ENCODE data around the gene TFF1.
"Not testable (repeated sequence)": the region's sequence is repeated elsewhere in the genome, so short reads cannot be mapped to it uniquely, and the experiment has no call there.

Gene TFF1

DNA sequence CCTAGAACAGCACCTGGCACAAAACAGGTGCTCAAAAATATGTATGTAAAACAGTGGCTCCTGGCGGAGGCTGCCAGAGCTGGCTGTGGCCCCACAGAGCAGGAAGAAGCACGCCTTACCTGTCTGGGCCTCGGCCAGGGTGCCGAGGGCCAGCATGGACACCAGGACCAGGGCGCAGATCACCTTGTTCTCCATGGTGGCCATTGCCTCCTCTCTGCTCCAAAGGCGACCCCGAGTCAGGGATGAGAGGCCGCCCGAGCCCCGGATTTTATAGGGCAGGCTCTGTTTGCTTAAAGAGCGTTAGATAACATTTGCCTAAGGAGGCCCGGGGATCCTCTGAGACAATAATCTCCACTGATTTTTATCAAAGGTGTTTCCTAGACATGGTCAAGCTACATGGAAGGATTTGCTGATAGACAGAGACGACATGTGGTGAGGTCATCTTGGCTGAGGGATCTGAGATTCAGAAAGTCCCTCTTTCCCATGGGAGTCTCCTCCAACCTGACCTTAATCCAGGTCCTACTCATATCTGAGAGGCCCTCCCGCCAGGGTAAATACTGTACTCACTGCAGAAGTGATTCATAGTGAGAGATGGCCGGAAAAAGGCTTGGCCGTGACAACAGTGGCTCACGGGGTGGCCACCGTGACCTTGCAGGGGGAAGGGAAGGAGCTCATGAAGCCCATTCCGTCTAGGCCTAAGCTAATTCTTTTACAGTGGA lies at the start of gene TFF1:
TFF1 (minus strand) TSS at position 244 of the 719 bp plus-strand sequence; CDS start at position 204, 40 bp downstream.
- DNase-seq, result no peak

GRCh38 chr21:42414928-42415769 lies 48.8 kb upstream of the TFF1 start:
- no peak for DNase-seq

- no peak for DNase-seq
These were observed 48.2 kb upstream of the TFF1 start for GRCh38 chr21:42414553-42414927.

DNA sequence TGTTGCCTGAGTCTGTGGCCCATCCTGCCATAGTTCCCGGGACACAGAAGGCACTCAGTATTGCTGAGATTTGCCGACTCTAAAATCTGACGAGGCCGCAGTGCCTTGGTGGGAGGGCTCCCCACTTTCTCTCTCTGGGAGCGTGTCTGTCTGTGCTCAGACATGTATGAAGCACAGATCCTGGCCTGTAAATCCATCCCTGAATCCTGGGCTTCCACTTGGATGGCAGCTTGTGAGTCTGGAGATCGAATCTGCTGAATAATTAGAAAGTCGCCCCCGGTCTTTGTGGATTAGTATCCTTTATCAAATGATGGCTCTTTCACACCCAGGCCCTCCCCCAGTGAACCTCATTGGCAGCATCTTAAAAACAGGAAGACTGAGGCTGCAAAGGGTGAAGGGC lies 47.7 kb upstream of the TFF1 start:
- DNase-seq, result no peak

GRCh38 chr21:42413500-42413899 lies 47.2 kb upstream of the TFF1 start:
- DNase-seq, result no peak

GRCh38 chr21:42413093-42413492 lies 46.8 kb upstream of the TFF1 start:
- no peak for DNase-seq

GRCh38 chr21:42412636-42412933 lies 46.2 kb upstream of the TFF1 start:
- DNase-seq, result no peak

DNA sequence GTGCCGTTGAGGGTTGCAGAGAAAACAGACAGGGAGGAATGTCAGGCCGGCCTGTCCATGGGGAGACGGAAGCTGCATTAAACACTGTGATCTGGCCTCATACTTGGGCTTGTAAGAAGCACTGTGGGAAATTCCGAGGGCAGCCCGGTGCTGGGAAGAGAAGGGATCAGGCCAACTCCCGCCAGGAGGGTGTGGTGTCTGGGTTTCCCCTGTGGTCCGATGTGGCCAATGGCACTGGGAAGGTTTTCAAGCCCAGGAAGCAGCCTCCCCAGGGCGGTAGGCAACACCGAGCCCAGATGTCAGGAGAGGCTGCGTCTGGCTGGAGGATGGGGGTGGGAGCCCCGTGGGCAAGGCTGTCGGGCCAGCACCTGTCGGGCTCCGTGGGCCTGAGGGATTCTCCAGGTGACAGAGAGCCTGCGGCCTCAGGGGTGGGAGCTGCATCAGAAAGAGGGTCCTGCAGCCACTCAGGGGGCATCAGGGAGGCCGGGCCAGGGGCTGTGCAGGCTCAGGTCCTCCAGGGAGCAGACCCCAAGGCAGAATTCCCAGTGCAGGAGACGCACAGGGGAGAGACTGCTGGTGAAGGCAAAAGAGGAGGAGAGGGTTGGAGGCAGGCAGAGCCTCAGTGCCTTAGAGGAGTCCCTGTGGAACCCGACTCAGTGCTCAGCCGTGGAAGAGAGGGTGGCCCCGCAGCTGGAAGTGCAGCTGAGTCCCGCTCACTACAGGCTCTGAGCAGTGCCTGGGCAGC lies 45.7 kb upstream of the TFF1 start:
- DNase-seq, result no peak

DNA sequence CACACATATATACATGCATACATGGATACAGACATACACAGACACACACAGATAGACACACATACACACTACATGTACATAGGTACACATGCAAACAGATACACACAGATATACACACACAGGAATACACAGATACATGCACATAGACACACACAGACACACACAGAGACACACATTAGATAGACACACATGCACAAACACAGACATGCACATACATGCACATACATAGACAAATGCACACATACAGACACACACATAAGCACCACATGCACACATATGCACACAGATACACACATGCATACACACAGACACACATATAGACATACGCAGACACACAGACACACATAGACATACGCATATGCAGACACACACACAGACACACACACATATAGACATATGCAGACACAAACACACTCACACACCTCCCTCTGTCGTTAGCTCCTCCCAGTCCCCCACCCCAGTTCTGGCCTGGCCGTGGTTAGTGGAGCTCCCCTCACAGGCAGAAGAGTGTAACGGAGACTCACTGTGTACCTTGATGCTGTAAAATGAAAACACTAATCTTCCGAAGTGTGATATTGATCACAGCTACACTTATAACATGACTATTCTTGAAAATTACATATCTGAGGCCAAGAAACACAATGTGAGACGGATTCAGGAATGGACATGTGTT lies 45.0 kb upstream of the TFF1 start:
- DNase-seq, result no peak

- no peak for DNase-seq
These were observed 43.0 kb upstream of the TFF1 start for GRCh38 chr21:42409366-42409765.

DNA sequence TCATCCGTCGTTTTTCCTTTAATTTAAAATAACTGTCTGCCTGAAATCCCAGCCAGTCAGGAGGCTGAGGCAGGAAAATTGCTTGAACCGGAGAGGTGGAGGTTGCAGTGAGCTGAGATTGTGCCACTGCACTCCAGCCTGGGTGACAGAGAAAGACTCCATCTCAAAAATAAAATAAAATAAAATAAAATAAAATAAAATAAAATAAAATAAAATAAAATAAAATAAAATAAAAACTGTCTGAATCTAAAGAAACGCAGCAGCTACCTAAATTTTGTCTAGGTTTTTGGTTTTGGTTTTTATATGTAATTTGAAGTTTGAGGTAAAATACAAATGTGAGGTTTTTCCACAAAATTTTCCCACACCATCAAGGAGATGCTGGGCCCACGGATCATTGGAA lies 42.4 kb upstream of the TFF1 start:
- DNase-seq, result not testable (repeated sequence)

DNA sequence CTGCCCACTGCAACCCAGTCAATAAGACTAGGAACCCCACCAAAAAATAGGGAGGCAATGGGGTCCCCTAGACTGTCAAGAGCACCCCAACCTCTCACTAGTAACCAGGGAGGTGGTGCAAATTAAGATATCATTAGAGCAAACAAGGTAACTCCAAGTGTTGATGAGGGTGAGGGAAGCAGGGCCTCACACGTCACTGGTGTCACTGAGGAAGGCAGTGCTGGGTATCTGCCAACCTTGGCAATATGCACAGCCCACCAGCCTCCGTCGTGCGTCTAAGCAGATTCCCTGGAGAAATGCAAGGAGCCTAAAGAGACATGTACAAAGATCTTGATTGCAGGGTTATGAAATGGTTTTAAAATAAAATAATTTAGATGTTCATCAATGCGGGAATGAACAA lies 41.1 kb upstream of the TFF1 start:
- DNase-seq, result no peak

- no peak for DNase-seq
These were observed 40.5 kb upstream of the TFF1 start for GRCh38 chr21:42406866-42407265.

DNA sequence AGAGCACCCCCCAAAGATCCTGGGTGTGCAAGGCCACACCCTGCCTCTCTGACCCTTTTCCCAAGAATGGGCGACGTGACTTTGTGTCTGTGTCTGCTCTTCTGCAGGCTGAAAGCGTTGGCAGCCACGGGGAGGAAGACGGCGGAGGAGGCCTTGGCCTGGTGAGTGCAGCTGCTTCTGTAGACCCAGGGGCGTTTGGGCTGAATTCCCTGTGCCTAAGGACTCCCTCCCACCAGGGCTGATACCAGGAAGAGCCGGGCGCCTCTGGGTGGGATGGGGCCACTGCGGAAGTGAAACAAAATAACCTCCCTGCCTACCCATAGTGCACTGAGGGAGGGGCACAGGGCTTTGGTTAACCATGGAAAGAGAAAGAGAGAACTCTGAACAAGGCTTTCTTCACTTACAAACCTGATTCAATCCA lies 39.9 kb upstream of the TFF1 start:
- no peak for DNase-seq

DNA sequence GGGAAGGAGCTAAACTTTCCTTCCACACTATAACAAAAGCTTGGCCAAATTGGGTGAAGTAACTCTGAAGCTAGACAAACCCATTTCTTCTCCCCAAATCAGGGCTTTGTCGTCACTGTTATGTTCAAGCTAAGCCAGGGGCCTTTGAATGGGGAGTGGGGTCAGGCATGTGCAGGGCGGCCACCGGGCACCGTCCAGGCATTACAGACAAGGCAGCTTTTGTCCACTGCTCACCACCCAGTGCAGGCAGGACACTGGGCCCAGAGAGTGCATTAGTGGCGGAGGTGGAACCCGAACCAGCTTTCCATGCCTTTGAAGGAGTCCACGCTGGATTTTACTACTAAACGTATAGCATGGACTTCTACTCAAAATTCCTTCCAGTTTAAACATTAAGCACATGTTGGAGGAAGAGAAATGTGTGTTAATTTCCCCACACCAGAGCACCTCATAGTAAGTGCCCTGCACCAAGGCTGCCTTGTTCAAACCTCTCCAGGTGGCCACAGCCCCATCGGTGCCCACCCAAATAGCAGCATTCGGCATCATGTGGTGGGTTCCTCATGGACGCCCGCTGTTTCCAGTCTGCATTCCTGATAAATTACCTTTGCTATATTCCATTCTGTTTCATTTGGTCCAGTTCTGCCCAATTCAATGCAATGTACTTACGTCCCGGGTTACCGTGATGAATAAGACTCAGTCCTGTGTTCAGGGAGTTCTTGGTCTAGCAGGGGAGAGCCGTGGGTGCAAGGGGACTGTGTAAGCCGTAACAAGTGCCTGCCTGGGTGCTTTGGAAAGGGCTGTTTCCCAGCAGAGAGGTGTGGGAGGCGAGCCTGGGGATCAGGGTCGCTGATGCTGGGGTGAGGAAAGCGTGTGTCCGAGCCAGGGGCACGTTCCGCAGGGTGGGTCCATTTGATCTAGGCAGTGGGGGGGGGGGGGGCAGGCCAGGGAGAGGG lies 39.0 kb upstream of the TFF1 start:
- DNase-seq, result no peak

DNA sequence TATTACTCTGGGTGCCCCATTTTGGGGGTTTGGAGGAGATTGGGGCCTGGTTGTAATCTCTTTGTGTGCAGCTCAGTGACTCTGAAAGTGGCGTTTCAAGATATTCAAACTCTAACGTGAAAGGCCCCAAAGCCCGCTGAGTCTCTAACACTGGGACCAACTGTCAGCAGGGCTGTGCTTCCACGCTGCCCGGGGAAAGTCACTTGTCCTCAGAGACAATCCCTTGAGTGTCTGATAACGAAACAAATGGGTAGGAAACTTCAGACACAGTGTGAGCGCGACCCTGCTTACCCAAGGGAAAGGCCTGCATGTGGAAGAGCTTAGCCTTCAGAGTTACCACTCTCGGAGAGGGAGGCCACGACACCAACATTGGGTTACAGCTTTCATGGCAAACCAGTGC lies 38.2 kb upstream of the TFF1 start:
- no peak for DNase-seq

DNA sequence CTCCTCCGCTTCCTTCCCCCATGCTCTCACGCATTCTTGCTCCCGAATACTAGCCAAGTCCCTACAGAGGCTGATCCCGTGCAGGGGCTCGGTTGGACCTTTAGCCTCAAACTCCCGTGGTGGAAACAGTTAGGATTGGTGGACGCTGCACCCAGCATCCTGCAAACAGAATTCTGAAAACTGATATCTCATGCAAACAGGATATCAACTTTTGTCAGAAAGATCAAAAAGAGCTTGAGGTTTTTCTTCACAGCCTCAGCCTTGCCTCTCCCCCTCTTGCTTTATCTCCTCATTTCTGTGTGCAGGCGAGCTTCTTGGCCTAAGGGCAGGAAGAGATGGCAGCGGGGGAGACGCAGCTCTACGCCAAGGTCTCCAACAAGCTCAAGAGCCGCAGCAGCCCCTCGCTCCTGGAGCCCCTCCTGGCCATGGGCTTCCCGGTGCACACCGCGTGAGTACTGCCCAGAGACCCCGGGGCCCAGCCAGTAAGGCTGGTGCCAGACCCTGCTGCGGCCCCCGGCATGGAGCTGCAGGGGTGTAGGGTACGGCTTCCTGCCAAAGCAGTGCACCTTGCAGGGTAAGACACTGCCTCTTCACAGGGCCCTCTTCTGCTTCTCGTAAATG lies 37.4 kb upstream of the TFF1 start, which contains the start of gene UBASH3A:
UBASH3A (plus strand) TSS at position 292 of the 621 bp plus-strand sequence; CDS start at position 336, 44 bp downstream.
- DNase-seq, result no peak

- DNase-seq, result no peak
These were observed 35.5 kb upstream of the TFF1 start for GRCh38 chr21:42401820-42402251.

DNA sequence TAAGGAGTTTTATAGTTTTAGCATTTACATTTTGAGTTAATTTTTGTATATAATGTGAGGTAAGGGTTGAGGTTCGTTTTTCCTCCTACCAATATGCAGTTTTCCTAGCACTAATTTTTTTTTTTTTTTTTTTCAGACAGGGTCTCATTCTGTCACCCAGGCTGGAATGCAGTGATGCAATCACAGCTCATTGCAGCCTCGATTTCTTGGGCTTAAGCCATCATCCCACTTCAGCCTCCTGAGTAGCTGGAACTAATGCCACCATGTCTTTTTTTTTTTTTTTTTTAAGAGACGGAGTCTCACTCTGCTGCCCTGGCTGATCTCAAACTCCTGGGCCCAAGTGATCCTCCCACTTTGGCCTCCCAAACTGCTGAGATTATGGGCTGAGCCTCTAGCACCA lies 34.8 kb upstream of the TFF1 start:
- no peak for DNase-seq

GRCh38 chr21:42400525-42400924 lies 34.2 kb upstream of the TFF1 start:
- DNase-seq, result no peak

DNA sequence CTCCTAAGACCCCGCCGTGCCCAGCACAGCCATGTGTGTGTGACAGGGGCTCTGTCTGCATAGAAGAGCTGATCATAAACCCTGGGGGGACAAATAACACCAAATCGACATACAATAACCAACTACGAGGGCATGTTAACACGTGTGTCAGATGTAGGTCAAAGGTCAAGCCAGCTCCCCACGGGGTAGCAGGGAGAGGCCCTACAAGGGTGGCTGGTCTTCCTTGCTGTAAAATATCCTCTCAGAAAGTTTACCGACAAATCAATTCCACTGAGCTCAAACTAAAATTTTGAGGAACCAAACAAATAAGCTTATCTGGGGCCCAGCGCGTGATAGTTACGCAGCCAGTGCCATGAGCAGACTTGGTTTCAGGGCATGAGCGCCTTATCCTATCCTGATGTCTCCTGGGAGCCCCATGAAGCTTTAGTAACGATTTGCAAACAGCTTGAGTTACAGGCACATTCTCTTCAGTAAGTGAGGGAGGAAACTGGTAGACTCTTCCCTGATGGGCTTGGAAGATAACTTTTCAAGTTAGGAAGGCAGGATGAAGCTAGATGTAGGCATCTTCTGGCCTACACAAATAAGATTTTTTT lies 32.2 kb upstream of the TFF1 start:
- no peak for DNase-seq
